HG03432 (cell line): ENCODE data around the gene ZIC4.

Source experiments
- ATAC-seq: cut with Tn5 transposase; IDR thresholded peaks from one replicate; pipeline ENCODE4 v1.9.1; 2021; ENCODE audit warnings: mild to moderate bottlenecking, moderate library complexity; ENCODE audit not compliant: unreplicated experiment

Gene ZIC4

DNA sequence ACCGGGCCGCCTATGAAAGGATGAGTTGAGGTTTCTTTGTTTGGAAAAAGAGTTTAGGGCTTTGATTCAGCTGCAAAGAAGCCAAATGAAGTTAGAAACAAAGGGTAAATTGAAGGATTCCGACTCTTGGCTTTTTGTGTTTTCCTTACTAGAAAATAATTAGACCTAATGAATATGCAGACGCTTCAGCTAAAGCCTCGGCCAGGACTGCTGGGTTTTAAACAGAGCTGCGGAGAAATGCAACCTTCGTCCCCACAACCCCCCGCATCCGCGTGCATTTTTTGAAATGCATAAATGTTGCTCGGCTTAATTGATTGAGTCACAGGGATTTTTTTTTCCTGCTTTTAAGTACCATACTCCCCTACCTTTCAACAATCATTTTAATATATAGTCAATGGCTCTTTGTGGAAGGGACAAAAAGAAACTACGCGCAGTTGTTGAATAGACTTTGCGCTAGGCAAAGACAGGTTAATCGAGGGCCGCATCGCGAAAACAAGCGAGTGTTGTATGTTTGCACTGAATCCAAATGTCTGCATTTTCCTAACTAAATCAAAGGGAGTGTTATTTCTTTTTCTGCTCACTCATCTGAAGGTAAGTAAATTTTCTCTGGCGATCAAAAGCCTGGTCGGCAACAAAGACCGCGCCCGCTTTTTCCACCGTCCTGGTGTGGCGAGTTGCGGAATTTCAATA lies 1.3 kb upstream of the ZIC4 start:
- no peak for ATAC-seq

DNA sequence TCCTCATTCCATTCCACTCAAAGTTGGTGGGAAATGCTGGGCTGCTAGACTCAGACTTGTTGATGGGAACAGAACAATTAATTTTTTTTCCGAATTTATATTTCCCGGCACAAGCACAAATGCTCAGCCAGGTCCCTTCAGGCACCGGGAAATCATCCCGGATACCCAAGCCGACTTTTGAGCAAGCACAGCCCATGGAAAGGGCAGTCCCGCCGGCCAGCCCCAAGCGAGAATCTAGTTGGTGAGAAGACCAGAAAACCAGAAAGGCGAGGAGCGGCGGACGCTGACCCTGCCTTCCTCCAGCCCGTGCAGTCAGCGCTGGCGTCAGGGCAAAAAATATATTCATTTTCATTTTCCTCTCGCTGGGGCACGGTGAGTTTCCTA lies 763 bp upstream of the ZIC4 start:
- ATAC-seq = no peak

DNA sequence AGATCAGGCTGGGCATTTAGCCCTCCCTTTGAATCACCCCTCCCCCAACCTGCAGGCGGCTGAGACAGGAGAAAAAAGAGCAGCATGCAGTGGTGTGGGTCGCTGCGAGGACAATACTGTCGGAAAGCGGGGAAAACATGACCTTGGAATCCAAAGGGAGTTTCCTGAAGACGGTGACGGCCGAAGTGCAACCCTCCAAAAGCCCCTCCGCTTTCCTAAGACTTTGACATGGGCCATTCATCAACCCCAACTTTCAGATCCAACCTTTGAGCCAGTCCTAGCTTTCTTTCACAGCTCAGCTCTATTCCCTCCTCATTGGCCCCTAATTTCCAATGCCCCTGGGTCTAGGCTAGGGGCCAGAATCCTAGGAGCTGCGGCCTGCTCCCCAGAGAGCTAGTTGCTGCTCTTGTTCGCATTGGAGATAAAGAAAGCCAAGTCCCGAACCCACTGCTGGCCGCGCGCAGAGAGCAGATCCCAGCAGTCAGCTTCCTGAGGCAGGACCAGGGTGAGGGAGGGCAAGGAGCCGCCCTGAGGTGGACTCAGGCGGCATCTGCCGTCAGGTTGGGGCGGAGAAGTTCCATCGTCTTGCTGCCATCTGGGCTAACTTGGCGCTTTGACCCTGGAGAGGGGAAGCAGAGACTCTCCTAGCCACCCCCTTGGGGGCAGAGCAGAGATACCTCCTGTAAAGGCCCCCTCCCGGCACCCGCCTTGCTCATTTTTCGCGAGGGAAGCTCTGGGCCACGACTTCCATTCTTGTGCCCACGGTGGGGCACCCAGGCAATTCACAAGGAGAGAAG lies 914 bp downstream of the ZIC4 start:
- ATAC-seq = no peak

DNA sequence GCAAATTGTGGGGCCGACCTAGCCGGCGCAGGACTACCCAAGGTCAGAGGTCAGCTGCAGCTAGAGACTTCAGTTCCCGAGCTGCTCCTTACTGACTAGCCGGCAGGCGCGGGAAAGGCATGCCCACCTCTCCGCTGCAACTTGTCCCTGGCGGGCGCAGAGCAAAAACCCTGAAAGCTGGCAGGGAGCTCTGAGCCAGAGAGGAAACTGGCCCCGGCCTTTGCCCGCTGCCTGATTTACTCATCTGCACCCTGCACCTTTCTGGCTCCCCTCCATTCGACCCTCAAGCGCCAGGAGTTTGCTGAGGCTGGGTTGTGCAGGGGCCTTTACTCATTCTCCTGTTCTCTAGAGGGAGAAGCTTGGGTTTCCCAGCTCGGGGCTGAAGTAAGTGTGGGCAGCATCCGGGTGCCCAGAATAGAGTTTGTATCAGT lies 1.5 kb downstream of the ZIC4 start:
- ATAC-seq = no peak

DNA sequence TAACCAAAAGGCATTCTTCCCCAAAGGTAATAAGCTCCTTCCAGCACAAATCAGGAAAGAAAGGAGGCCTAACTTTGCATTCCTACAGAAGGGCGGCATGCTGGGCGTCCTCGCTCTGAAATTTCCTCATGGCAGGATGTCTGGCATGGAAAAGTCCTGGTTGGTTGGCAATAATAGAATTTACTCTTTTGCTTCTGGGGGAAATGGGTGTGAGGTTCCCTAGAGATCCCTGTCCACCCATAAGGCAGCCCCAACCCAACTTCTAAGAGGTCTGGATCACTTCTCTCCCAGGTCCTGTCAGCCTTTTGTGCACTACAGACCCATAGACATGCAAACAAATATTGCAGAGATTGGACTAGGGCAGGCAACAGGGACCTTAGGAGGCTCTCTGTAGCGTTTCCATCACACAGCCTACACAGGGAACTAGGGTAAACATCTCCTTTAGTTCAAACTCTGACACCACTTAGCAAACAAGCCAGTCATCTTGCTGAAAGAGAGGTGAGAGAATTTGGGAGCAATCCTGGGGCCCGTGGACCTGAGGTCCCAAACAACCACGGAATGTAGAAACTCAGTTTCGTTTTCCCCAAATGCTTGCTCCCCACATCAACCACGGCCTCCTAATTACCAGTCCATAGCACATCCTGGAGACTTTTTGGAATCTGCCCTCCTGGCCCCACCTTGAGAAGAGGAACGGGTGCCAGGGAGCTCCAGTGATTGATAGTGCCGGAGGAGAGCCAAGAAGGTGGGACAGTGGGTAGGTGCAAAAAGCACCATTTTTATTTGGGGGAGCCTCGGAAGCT lies 2.1 kb downstream of the ZIC4 start:
- no peak for ATAC-seq

DNA sequence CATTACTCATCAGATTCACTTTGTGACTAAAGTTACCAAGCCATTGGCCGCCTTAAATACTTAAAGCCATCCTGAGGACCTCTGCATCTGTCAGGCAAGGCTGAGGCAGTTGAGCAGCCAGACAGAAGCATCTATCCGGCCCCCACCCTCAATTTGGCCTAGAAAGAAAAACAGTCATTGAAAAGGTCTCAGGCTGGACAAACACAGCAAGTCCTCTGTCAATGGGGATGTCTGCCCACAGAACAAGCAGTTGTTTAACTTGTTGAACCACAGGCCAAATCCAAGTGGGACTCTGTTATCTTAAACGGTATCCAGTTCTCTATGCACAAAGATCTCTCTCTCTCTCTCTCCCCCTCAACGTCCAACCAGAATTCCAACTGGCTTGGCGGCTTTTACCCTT lies 2.8 kb downstream of the ZIC4 start:
- ATAC-seq = no peak

DNA sequence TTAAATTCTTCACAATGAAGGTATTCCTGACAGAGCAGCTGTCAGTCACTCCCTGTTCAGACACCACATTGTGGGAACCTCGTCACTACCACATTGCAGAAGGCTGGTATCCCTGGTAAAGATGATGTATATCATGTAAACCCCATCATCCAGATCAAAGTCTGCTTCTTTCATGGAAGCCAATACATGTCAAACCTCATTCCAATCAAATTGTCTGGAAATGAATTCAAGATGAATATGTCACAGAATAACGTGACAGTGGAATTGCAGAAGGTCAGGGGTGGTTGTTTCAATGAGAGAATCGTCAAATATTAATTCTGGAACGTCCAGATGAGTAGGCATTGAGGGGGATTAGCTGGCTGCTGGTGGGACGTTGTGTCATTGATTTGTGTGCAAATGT lies 4.2 kb downstream of the ZIC4 start:
- ATAC-seq = no peak

DNA sequence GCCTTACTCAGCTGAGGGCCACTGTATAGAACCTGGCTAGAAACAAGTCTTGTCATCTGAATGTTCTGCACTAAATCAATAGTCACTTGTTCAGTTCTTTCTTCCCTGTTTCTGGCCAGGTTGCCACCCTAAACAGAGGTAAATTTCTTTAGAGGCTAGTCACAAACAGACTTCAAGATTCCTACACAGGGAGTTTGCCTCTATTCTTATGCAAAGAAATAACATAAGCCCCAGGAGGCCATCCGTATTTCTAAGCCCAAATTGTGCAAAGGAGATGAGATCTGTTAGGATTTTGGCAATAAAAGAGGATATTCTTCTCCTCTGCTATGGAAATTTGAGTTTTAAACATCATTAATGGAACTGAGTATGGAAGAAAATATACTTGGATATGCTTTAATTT lies 4.9 kb downstream of the ZIC4 start:
- no peak for ATAC-seq

DNA sequence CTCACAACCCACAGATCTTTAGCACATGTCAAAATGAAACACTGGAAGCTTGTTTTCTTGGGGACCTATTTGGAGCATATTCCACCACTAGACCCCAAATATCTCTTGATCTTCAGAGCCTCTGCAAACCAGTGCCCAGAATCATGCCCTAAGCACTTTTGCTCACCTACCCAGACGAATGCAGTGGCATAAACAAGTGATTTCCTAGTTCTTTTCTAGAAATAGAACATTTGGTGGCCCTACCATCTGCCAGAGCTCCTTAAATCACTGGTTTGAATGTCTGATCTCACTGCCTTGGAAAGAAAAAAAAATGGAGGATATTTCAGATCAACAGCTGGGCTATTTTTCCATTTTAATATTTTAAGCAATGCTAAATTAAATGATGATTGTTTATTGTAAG lies 5.3 kb downstream of the ZIC4 start:
- no peak for ATAC-seq

DNA sequence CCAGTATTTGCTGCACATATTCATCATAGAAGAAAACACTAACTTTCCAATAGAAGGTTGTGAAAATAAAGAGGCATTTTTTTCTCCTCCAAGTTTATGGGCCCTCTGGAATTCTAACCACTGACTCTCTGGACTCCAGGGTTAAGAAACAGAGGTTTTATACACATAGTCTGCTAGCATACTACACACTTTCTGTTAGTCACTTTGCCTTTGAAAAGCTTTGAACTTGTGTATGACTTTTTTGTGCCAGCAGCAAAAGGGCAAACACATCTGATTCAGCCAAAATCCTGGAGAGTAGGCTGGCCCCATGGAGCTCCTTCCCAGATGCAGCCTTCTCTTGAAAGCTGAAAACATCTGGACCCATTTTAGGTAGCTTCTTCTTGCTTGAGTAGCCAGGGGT lies 6.2 kb downstream of the ZIC4 start:
- no peak for ATAC-seq

DNA sequence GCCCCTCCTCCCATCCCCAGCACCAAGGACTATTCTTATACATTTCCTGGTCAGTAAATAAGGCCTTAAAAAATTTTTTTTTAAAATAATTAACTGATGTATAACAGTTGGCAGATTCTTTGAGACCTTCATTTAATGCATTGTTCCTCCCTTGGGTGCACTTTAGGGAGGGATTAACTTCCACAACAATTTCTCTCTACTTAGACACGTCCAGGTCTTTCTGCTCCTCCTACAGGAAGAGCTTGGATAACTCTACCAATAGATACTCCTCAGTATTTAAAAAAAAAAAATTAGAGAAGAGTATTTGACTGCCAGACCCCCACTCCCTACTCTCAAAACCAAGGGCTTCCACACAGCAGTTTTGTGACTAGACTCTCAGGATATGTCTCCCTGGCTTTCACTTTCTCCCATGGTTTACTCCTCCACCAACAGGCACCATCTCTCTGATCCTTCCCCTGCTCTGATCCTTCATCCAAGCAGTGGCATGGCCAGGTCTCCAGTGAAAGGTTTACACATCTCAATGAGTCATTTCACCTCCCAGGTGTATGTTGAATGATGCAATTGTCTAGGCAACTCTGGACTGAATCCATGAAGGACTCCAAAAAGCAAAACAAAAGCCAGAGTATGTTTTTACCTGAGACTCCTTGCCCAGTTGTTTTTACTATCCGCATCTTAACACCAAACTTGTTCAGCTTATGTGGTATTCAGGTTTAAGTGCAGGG lies 7.4 kb downstream of the ZIC4 start:
- ATAC-seq = no peak

DNA sequence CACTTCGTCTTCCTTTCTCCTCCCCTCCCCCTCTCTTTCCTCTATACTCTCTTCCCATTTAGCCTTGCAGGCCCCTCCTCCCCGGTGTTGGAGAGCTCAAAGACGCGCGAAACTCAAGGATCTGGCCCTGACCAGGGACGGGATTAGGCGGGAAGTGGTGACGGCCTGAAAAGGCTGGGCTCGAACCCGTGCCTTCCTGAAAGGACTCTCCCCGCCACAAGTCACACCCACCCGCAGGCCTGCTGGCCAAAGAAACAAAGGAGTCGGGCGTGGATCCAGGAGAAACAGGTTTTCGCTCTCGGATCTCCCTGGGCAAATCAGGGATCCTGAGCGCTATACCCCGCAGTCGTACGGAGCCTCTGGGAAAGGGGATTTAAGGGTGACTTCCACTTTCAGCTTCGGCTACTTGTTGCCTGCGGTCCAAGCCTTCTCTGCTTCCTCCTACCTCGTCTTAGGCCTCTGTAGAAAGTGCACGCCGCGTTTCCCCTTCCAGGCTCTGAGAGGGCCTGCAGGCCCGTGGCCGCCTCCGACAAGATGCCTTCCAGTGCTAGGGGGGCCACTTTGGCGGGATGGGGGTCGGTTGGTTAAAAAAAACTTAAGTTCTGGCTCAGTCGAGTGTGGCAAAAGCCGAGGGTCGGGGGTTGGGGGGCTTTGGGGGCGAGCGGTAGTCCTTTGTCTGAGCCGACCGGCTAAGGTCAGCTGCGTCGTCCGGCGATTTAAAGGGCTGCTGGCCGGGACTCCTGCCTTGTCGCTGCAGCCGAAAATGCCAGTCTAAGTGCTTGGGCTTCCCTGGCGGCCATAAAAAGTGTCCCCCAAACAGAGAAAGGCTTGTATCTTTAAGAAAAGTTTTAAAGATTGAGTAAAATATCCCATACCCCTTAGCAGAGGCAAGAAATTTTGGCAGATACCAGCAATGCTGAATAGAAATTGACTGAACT lies 8.2 kb downstream of the ZIC4 start:
- ATAC-seq = no peak

DNA sequence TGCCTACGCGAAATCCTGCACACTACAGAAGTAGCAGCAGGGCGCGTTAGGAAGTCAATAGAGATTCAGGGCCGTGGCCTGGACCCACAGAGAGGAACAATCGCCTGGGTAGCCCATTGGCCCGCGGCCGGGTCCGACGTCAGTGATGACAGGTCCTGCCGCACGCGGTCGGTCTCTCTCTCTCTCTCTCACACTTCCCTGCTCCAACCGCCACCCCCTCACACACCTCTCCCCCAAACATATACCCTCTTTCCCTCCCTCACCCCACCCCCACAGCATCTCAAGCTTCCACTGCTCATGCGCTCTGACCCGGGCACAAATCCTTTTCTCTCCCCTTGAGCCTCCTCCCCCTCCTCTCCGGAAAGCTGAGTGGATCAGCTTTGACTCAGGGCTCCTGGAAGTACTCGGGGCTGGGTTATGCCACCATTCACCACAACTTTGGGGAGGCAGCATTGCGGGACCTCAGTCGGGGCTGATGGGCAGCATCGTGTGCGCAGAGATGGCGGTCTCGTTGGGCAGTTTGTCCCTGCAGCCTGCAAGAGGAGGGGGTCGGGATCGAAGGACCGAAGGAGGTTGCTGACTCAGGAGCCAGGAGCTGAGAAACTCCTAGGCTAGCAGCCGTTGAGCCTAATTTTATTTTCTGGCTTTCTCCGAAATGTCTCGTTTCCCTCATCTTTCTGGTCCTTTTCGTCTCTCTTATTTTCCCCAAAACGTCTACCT lies 9.0 kb downstream of the ZIC4 start:
- ATAC-seq = no peak

DNA sequence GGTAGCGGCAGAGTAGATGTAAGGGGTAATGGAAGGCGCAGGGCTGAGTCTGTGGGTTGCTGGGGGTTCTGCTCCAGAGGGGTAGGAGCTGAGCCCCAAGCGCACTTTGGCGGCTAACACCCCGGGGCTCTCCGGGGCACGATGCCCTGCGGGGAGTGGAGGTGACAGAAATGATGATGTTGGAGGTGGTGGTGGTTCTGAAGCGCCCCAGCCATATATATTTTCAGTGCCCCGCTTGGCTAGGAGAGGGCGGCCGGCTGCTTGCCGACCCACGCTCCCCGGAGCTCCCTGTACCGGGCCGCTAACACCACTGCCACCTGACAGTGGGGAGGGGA lies 9.7 kb downstream of the ZIC4 start:
- no peak for ATAC-seq

DNA sequence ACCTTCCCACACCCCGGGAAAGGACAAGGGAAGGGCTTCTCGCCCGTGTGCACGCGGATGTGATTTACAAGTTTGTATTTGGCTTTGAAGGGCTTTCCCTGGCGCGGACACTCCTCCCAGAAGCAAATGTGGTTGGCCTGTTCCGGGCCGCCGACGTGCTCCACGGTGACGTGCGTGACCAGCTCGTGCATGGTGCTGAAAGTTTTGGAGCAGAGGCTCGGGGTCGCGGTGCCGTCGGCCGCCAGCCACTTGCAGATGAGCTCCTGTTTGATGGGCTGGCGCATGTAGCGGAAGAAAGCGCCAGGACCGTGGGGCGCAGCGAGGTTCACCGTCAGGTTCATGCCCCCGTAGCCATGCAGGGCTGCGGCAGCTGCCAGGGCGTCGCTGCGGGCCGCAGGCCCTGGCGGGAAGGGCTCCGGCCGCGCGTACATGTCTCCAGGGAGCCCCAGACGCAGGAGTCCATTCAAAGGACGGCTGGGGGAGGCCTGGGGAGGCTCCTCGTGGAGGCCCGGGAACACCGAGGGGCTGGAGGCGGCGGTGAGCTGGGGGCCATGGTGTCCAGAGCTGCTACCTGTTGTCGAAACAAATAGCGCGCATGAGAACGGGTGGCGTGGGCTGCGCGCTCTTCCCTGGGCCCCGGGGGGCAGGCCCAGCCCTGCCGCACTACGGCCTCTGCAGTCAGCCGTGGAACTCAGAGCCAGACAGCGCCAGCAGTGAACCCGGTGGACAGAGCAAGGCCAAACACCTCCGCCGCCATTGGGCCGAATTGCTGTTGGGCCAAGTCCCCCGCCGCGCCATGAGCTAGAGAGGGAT lies 10.2 kb downstream of the ZIC4 start:
- no peak for ATAC-seq

DNA sequence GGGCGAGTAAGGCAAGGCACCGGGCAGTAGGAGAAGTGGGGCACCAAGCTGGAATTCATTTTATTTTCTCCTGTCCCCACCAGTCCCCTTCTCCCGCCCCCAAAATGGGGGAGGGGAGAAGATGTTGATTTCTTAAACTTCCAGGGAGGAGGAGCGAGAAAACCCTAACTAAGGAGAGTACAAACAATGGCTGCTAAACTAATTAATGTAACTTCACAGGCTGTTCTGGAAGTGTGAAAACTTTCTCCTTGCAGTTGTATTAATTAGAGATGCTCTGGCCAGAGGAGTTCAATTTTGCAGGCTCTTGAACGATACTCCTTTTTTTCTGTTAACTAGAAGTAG lies 11.5 kb downstream of the ZIC4 start:
- no peak for ATAC-seq

DNA sequence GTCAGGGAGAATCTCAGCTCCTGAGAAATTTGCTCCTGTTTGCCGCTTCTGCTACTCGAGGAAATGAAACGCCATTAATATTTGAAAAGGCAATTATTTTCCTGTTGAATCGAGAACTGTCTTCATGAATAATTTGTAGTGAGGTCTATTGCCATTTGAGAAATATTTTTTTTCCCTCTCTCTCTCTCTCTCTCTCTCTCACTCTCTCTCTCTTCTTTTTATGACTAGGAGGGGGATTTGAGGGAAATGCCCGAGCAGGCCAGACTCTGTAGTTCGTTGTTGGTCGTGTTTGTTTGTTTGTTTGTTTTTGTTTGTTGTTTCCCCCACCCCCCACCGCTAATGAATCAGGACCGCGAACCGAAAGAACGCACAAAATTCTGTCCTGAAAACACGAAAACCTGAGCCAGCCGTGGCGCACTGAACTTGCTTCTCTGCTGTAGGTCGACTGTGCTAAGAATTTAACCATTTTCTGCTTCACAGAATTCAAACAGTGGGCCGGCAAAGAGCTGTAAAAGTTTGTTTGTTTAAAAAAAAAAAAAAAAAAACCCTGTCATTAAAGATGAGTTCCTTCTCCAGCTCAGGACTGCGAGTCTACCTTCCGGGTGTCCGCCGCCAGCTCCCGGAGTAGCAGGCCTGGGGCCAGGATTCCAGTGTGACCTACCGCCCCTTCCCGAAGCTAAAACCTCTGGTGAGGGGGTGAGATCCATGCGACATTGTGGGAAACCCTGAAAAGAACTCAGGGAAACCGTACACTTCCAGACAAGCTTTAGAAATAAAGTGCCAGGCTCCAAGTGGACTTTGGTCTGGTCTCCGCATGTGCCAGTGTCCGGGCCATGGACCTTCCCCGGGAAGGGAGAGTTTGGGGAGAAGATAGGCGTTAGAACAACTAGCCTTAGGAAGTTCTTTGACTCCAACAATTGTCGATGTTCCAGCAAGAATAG lies 12.1 kb downstream of the ZIC4 start:
- no peak for ATAC-seq
